GM21825 (cell line): ENCODE data around the gene CAMTA1.

Source experiments
- ATAC-seq: cut with Tn5 transposase; IDR thresholded peaks from one replicate; pipeline ENCODE4 v1.9.1; 2021; ENCODE audit warnings: mild to moderate bottlenecking, moderate library complexity; ENCODE audit not compliant: unreplicated experiment

The CAMTA1 gene

GRCh38 chr1:7646981-7647901, 862.0 kb downstream of the CAMTA1 start:
- ATAC-seq = no peak

DNA sequence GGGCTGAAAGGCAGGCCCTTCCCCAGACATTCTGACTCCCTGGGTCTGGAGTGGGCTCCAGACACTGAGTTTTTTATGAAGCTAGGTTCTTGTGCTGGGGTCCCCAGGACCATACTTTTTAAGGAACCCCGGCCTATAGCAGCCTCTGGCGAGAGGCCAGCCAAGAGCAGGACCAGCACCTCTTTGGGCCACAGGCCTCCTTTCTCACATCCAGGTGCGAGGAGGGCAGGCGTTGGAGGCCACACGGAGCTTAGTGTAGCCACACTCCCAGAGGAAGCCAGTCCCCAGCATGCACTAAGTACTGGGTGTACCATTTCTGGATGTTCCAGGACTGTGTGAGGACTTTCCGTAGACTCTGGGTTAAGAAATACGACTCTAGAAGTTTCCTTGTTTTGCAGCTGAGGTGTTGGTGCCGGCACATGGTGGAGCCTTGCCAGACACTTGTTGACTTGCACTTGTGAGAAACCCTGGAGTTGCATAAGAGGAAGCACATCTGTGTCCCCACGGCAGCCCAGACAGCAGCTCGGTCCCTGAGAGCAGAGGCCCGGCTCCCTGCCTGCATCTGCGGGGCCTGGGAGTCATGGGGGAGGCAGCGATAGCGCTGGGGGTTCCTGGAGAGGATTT, 863.6 kb downstream of the CAMTA1 start:
- ATAC-seq = no peak

GRCh38 chr1:7650801-7651200, 865.5 kb downstream of the CAMTA1 start:
- no peak for ATAC-seq

- no peak for ATAC-seq
Measured at GRCh38 chr1:7651203-7651602, 865.9 kb downstream of the CAMTA1 start.

DNA sequence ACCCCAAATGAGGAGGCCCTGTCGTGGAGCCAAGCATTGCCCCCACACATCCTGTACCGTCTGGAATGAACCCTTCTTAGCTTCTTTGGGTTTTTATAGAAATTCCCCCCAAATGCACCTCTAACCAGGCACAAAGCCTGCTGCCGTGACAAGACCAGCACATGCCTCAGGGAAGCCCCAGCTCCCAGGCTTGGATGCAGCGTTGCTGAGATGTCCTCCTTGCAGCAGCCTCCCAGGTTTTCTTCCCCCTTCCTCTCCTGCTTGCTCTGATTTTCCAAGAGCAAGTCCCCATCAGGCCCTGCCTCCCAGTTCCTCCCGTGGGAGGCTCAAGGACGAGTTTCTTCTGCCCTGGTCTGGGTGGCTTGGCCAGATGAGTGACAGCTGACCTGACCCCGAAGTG, 866.8 kb downstream of the CAMTA1 start:
- ATAC-seq = no peak

- no peak for ATAC-seq
Measured at GRCh38 chr1:7652515-7653098, 867.4 kb downstream of the CAMTA1 start.

GRCh38 chr1:7654725-7655124, 869.5 kb downstream of the CAMTA1 start:
- no peak for ATAC-seq

- no peak for ATAC-seq
Measured at GRCh38 chr1:7655354-7655753, 870.1 kb downstream of the CAMTA1 start.

DNA sequence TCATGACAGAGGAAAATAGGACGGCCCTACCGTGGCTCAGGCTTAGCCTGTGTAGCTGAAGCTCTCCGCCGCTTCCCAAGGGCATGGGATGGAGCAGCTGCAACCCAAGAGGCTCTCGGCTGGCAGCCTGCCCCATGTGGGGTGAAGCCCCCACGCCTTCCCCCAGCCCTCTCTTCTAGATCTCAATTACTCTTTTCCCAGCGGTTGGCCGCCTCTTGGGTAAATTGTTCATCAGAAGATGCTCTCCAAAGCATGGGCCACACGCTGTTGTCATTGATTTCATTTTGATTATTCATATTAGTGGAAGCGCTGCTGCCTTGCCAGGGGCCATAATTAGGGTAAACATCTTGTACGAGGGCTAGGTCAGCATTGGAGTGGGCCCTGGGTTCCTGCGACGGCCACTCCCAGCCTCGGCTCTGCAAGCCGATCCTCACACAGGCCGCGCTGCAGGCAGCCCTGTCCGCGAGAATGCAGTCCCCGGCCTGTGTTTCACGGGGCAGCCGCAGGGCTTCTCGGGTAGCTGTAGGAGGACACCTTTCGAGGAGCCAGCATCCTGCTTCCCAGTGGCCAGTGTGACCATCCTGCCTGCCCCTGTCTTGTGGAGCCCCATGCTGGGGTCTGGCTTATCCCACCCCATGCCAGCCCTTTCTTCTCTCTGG, 871.4 kb downstream of the CAMTA1 start:
- ATAC-seq = no peak

DNA sequence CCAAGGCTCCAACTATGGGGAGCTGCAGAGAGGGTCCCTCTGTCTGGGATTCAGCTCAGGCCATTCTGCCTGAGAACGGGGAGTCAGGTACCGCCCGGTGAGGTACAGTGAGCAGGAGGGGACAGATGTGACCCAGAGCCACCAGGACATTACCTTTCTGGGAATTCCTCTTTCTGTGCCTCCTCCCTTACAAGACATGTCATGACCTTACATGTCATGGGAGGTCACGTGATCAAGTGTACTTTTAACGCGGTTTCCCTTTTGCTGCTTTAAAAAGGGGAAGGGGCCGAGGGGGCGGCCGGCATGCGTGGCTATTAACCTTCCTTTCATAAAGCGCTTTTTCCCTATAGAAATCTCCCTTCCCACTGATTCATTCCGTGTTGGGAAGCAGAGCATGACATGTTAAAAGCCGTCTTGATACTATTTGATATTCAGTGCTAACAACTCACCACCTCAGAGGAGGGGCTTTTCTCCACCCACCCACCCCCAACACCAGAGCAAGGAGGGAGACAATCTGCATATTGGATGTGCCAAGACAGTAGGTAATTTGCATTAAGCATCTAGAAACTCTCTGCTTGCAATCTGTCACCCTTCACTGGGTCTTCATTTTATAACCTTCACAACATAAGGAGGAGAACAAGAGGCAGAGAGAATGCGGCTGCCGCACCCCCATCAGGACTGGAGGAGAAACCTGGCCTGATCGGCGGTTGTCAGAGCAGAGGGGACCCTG, 872.2 kb downstream of the CAMTA1 start:
- no peak for ATAC-seq

- no peak for ATAC-seq
Measured at GRCh38 chr1:7658099-7658498, 872.8 kb downstream of the CAMTA1 start.

- no peak for ATAC-seq
Measured at GRCh38 chr1:7659514-7659913, 874.3 kb downstream of the CAMTA1 start.

DNA sequence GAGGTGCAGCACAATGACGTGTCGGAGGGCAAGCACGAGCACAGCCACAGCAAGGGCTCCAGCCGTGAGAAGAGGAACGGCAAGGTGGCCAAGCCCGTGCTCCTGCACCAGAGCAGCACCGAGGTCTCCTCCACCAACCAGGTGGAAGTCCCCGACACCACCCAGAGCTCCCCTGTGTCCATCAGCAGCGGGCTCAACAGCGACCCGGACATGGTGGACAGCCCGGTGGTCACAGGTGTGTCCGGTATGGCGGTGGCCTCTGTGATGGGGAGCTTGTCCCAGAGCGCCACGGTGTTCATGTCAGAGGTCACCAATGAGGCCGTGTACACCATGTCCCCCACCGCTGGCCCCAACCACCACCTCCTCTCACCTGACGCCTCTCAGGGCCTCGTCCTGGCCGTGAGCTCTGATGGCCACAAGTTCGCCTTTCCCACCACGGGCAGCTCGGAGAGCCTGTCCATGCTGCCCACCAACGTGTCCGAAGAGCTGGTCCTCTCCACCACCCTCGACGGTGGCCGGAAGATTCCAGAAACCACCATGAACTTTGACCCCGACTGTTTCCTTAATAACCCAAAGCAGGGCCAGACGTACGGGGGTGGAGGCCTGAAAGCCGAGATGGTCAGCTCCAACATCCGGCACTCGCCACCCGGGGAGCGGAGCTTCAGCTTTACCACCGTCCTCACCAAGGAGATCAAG, 878.3 kb downstream of the CAMTA1 start:
- no peak for ATAC-seq

- no peak for ATAC-seq
Measured at GRCh38 chr1:7664147-7664892, 879.1 kb downstream of the CAMTA1 start.

GRCh38 chr1:7664893-7665250, 879.6 kb downstream of the CAMTA1 start:
- ATAC-seq = no peak

- no peak for ATAC-seq
Measured at GRCh38 chr1:7666249-7666648, 881.0 kb downstream of the CAMTA1 start.

DNA sequence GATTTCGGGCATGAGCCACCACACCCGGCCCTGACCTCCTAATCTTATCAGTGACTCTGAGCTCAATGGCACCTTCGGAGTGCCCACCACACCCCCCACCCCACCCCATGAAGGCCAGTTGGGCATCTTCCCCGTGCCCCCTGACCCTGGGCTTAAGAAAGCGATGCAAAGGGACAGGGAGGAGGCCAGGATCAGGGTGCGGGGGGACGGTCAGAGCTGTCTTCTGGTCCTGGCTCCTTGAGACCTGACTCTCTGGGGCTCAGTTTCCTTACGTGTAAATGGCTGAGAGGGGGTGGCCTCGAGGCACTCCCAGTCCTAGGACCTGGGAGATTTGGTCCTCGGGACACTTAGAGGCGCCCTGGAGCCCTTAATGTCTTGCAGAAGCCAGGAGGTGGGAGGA, 881.9 kb downstream of the CAMTA1 start:
- ATAC-seq = no peak

GRCh38 chr1:7667625-7668218, 882.5 kb downstream of the CAMTA1 start:
- no peak for ATAC-seq
